ENCODE data around the gene TRMT2A.
A peak's percentile ranks its signal among the peaks of the same experiment; 100 is the strongest.
"Not testable (repeated sequence)": the region's sequence is repeated elsewhere in the genome, so short reads cannot be mapped to it uniquely, and the experiment has no call there.

Gene TRMT2A, protein sequence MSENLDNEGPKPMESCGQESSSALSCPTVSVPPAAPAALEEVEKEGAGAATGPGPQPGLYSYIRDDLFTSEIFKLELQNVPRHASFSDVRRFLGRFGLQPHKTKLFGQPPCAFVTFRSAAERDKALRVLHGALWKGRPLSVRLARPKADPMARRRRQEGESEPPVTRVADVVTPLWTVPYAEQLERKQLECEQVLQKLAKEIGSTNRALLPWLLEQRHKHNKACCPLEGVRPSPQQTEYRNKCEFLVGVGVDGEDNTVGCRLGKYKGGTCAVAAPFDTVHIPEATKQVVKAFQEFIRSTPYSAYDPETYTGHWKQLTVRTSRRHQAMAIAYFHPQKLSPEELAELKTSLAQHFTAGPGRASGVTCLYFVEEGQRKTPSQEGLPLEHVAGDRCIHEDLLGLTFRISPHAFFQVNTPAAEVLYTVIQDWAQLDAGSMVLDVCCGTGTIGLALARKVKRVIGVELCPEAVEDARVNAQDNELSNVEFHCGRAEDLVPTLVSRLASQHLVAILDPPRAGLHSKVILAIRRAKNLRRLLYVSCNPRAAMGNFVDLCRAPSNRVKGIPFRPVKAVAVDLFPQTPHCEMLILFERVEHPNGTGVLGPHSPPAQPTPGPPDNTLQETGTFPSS

DNA sequence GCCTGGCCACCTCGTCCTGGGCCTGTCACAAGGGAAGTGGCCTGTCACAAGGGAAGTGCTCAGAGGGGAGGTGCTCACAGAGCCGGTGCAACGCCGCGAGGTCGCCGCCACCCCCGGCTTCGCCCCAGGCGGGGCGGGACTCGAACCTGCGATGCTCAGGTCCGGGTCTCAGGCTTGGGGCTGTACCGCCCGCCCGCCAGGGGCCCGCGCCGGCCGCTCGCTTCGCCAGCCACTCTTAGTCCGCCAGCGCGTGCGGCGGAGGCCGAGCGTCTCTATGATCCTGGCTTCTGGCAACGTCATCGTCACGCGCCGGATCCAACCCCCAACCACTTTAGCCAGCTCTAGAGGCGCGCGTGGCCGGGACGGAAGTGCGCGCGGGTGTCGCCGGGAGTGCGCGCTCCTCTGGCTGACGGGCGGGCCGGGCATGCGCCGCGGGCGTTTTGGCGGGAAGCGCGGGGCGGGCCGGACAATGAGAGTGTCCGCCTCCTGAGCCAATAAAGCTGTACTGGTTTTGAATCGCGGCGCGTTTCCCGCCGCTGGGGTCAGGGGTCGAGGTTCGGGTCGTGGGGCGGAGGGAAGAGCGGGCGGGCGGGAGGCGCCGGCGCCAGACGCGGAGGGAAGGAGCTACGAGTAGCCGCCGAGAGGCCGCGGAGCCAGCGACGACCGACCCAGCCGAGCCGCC lies at the start of gene TRMT2A:
Gene TRMT2A, minus strand, starts transcription at position 276 of the 682 bp plus-strand sequence. CDS start 320 bp downstream, outside the sequence.
- peak; percentile 97 for DNase-seq

DNA sequence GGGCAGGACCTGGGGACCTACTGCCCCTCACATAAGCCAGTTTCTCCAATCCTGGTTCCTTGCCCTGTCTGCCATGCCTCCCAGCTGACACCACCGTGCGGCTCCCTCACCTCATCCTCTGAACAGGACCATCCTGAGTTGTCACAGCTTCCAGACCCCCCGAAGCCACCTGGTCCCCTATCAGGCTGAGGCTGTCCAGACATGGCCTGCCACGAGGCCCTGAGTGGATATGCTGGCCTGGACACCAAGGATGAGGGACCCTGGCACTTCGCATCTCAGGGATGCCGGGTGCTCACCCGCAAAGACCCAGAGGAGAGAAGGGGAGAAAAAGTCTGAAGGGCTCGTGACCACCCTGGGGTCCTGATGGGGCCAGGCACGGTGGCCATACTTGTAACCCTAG lies 49.7 kb upstream of the TRMT2A start:
- no peak for DNase-seq

DNA sequence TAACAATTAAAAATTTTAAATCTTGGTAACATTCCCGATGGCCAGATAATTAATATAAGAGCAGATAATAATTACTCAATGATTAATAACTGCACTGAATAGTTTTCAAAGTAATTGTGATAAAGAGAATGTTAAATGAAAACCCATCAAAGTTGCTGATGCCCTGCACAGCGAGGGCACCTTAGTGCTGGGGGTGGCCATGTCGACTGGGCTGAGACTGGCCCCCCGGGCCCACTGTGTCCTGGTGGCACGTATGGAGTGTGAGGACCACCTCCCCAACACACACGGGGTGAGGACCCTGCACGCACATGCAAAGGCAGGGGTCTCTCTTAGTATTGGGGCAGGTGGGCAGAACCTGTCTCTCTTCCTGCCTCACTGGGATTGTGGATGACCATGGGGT lies 48.9 kb upstream of the TRMT2A start:
- DNase-seq: no peak

DNA sequence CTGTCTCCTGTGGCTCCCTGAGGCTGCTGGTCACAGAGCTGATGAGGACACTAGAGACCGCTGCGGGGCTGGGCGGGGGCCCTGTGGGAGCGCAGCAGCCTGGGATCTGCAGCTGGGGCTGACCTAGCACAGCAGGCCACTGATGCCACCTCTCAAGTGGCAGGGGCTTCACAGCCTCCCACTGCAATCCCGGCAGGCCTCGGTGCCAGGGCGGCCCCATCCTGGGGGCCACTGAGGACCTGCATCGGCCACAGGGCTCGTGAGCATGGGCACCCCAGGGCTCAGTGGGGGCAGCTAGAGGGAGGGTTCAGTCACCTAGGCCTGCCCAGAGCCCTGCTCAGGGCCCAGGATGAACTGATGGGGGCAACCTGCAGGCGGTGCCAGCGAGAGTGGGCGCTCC lies 48.4 kb upstream of the TRMT2A start:
- DNase-seq: no peak

DNA sequence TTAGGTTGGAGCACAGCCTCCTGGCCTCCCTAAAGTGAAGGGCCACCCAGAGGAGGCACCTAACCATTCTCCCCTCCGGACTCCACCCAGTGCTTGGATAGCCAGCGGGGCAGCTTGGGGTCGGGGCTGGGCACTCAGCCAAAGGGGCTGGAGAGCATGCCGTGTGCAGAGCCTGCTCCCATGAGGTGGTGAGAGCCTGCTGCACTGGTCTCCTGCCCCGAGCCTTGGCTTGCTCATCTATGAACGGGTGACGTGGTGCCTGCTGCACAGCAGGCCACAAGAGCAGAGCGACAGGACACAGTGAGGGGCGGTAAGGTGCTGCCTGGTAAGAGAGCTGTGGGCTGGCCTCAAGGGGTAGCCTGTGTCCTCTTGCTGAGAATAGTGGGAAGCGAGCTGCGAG lies 47.8 kb upstream of the TRMT2A start:
- DNase-seq: no peak

DNA sequence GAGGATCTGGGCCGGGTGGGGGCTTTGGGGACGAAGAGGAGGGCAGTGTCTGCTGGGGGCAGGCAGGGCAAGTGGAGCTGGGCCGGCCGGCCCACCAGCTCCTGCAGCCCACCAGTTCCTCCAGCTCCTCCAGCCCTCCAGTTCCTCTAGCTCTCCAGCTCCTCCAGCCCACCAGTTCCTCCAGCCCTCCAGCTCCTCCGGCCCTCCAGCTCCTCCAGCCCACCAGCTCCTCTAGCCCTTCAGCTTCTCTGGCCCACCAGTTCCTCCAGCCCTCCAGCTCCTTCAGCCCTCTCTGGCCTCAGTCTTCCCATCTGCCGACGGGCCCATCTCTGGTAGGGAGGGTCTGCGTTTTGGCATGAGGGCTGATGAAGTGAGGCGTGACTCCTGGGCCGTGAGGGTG lies 43.0 kb upstream of the TRMT2A start:
- DNase-seq: no peak

DNA sequence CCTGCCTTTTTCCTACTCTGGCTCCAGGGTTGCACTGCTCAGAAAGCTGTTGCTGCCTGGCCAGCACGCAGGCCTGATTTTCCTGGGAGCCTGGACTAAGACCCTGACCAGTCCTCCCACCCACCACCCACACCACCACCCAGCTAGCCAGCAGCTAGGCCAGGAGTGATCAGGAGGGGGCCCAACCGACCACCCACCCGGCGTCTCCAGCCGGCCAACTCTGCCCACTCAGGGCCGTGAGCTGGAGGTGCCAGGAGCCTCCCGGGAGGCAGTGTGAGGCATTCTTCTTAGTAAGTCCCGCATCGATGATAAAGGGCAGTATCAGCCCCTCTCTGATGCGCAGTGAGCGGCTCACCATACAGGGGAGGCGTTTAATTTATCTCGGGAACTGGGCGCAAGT lies 42.5 kb upstream of the TRMT2A start:
- DNase-seq: not testable (repeated sequence)

DNA sequence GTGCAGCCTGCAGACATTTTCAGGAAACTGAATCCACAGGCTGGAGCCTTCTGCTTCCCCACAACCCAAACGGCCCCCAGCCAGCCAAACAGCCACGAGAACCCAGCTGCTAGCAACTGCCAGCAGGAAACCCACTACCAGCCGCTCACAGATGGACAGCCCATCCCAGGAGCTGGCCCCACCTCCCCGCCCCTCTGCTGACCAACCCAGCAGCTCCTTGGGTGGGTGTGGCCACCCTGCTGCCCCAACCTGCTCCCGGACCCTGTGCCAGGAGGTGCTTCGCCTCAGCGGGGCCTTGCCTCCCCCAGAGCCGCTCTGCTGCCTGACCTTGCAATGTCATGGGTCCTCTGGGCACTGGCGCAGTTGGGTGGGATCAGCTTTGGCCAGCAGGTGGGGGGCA lies 42.0 kb upstream of the TRMT2A start:
- DNase-seq: no peak

DNA sequence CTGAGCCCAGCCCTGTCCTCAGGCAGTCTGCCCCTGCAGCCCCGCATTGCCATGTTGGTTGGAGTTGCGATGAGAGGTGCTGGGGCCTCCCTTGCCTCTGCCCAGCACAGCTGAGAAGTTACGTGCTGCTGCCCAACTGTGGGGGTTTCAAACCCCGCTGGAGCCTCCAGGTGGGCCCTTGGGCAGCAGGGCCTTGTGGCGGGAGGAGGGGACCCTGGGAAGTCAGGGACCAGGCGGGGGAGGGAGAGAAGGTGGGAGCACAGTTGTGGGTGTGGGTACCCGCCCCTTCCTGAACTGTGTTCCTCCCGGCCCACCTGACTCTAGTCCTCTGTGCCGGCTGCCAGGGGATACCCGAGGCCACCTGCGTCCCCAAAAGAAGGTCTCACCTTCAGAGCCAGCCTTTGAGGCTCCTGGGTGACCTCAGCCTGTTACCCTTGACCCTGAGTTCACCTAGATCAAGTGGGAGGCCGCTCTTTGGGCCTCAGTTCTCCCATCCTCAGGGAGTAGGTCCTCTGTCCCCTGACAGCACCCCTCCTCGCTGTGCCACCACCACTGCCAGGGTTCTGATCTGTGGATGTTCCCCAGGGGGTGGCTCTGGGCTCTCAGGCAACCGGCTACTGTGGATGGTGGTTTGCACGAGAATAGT lies 41.5 kb upstream of the TRMT2A start:
- no peak for DNase-seq

DNA sequence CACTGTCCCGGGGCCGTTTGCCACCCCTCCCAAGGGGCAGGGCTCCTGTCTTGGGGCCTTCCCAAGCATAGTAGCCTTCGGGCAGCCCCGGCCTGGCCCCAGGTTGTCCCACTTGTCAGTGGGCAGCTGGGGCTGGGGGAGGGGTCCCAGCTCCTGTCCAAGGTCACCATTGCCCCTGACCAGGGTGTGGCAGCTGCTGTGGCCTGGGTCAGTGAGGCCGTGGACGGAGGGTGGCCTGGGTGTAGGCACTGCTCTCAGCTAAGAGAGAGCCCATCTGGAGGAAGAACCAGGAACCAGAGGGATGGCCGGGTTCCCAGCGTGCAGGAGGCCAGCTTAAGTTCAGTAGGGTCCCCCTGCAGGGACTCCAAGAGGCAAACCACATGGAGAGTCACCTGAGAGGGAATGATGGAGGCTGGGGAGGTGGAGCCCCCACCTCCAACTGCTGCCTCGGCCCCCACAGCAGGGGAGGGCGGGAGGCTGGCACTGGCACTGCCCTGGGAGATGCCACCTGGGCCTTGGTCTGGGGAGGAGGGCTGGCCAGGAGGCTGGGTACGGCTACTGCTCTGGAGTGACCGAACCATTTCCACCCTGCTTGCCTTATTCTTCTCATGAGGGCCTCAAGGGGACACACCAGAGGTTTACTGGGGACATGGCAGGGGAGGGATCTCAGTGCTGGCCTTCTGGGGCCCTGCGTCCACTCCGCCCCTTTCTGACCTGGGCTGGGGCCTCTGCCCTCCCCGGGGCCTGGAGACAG lies 40.6 kb upstream of the TRMT2A start:
- no peak for DNase-seq

DNA sequence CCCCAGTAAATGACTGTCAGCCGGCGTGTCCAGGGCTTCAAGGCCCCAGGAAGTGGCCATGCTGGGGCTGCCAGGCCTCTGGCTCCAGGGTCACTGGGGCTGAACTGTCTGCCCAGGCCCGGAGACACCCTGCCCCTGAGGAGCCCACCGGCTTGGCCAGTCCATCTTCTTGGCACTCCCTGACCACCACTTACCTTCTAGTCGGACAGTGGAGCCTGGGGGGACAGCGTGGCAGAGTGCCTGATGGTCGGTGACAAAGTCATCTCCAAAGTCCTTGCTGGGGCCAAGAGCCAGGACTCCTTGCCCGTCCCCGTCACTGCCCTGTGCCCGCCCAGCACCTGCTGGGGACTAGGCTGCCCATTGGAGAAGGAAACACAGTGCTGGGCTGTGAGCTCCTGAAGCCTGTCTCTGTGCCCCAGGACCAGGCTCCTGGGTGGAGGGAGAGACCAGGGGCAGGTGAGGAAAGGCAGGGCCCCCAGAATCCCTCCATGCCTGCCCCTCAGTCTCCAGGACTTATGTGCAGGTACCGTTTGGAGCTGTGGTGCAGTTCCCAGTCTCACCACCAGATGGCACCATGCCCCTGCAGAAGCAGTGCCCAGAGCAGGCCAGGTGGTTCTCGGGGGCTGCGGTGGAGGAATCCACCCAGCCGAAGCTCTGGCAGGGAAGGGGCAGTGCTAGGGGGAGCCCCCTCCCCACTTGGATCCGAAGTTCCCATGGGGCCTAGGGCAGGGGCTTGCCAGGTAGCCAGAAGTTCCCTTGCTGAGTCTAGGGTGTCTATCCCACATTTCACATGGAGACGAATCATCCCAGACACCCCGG lies 39.8 kb upstream of the TRMT2A start:
- DNase-seq: peak; percentile 90

DNA sequence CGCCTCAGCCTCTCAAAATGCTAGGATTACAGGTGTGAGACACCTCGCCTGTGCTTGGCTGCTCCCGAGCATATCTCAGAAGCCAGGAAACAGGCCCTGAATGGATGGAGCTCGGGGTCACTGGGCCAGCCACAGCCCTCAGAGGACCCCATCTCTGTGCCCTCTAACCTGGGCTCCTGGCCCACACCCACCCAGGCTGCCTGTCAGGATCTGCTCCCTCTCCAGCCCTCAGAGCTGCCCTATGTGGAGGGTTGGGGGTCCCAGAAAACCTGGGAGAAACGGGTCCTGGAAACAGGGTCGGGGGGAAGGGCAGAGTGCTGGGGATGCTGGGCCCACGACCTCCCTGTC lies 39.0 kb upstream of the TRMT2A start:
- no peak for DNase-seq

DNA sequence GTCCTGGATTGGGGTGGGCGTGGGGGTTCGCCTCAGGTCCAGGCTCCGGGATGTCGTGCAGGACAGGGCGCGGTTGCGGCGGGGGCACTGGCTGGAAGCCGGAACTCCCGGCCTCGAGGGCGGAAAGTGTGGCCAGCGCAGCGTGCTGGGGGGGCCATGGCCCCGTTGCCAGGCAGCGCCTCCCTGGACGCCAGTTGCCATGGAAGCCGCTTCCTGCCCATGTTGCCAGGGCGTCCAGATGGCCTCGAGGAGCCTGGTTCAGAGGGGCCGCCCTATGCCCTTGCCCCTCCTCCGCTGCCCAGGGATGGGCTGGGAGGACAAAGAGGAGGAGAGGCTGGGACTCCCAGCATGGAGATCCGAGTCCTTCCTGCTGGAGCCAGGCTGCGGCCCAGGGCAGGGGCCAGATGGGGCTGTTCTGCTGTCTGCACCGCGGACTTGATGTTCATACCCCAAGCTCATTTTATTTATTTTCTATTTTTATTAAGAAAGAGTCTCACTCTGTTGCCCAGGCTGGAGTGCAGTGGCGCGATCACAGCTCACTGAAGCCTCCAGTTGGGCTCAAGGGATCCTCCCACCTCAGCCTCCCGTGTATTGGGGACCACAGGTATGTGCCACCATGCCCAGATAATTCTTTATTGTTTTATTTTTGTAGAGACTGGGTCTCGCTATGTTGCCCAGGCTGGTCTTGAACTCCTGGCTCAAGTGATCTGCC lies 38.5 kb upstream of the TRMT2A start:
- DNase-seq: no peak

DNA sequence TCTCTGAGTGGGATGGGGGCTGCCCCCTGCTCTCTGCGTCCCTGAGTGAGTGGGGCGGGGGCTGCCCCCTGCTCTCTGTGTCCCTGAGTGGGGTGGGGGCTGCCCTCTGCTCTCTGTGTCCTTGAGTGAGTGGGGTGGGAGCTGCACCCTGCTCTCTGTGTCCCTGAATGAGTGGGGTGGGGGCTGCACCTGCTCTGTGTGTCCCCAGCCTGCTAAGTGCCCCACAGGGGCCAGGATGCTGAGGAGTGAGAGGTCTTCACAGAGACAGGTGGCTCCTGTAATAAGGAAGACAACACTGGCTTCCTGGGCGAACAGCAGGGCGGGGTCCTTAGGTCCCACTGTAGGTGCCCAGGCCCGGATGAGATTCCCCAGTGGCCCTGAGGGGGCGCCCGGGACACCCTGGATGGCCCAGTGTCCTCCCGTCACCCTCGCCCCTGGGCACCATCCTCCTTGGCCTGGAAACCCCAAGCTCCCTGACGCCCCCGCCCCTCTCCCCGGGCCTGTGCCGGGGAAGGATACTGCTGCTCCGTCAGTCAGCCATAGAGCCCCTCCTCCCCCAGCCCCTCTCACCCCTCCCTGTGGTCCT lies 37.7 kb upstream of the TRMT2A start:
- no peak for DNase-seq

DNA sequence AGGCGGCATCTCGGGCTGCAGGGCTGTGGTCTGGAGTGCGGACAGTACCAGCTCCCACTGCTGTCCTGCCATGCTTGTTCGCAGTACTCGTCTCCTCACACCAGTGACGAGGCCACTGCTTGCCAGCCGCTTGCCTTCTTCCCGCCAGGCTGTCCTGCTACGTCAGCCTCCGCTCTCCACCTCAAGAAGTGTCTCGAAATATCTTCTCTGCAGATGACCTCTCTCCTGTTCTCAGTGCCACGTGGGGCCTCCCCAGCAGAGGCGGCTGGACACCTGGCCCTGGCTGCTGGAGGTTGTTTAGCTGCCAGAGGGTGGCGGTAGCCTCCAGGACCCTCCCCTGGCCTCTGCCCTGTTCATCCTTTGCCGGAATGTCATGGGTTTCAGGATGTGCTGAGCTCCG lies 36.9 kb upstream of the TRMT2A start:
- no peak for DNase-seq

DNA sequence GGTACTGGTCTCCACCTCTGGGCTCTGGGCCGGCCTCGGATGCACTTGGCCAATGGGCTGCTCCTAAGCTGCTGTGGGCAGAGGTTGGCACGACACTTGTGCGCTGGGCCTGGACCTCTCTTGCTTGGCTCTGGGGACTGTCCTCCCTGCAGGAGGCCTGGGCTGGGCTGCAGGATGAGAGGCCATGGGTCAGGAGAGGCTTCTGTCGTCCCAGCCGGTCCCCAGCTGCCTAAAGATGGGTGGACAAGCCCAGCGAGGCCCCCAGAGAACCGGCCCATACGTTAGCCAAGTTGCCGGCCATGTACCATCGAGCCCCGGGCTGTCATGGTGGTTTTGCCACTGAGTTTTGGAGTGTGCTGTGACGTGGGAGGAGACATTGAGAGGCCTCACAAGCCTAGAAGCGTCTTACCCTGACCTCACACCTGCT lies 35.5 kb upstream of the TRMT2A start:
- no peak for DNase-seq

DNA sequence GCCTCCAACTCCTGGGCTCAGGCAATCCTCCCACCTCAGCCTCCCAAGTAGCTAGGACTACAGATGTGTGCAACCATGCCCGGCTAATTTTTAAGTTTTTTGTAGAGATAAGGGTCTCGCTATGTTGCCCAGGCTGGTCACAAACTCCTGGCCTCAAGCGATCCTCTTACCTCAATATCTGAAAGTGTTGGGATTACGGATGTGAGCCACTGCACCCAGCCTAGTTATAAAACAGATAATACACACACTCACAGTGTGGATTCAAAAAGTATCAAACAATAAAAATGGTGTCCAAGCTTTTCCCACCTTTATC lies 34.2 kb upstream of the TRMT2A start:
- DNase-seq: no peak

DNA sequence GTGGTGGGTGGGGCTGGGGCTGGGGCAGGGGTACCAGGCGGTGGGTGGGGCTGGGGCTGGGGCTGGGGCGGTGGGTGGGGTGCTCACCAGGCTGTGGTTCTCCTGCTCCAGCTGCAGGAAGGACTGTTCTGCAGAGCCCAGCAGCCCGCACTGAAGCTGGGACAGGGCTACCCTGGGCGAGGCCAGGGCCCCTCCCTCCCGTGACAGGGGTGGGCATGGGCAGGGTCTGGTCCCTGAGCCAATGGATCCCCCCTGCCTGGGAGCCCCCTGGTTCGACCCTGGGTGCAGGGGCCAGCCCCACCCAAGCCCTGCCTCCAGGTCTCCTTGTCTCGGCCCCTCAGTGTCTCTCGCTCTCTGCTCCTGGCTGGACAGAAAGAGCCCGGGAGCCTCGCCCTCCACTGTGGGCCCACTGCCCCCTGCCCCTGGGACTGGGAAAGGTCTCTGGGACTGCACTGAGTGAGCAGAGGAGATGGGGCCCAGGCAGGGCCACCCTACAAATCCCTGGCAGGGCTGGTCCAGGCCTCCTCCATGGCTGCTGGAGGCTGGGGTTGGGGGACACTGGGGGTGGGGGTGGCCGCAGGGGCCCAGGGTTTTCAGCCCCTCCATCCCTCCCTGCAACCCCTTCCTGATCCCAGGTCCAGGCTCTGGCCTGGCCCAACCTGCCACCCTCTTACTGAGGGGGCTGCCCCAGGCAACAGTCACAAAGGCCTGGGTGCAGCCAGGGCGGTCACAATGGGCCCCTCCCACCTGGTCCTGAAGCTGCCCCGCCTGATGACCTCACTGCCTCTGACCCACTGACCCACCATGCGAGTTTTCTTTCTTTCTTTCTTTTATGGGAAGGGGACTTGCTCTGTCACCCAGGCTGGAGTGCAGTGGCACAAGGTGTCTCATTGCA lies 33.6 kb upstream of the TRMT2A start, which contains the start of gene CCDC188:
Gene CCDC188, minus strand, starts transcription at position 675 of the 895 bp plus-strand sequence. Its CDS starts 69 bp downstream, at position 606.
- DNase-seq: no peak

Data from stimulated activated CD4-positive, alpha-beta T cell treated with anti-CD3 and anti-CD28 coated beads, Interleukin-4, amount 100 ng/mL, for 24 hours (primary cell).